Measurements from ENCODE around the gene CTLA4. TPM values are rescaled to one million over a fixed set of nuclear protein-coding genes. Genes with fewer than 3 reads are reported as not detected.

CTLA4 gene
- polyA plus RNA-seq: not detected in 2 replicates

GRCh38 chr2:203867561-203868200, at the start of gene CTLA4:
Gene CTLA4, plus strand, starts transcription at chr2:203867771. Its CDS starts 172 bp downstream, at chr2:203867943.

Other genes with a start within 250 kb of the CTLA4 start
- gene CD28, start 161.1 kb upstream of the CTLA4 start, polyA plus RNA-seq: not detected in 2 replicates
- not detected in 2 replicates for gene ICOS, start 69.0 kb downstream of the CTLA4 start, polyA plus RNA-seq

All from Purkinje cell (primary cell).